HG03575 (cell line): ENCODE data around the gene MT1M.
A peak's percentile ranks its signal among the peaks of the same experiment; 100 is the strongest.
"Not testable (repeated sequence)": the region's sequence is repeated elsewhere in the genome, so short reads cannot be mapped to it uniquely, and the experiment has no call there.

Source experiments
- ATAC-seq: cut with Tn5 transposase; IDR thresholded peaks from one replicate; pipeline ENCODE4 v1.9.1; 2021; ENCODE audit not compliant: unreplicated experiment, insufficient number of reproducible peaks, low FRiP score; ENCODE audit errors: extremely low read depth

MT1M gene

DNA sequence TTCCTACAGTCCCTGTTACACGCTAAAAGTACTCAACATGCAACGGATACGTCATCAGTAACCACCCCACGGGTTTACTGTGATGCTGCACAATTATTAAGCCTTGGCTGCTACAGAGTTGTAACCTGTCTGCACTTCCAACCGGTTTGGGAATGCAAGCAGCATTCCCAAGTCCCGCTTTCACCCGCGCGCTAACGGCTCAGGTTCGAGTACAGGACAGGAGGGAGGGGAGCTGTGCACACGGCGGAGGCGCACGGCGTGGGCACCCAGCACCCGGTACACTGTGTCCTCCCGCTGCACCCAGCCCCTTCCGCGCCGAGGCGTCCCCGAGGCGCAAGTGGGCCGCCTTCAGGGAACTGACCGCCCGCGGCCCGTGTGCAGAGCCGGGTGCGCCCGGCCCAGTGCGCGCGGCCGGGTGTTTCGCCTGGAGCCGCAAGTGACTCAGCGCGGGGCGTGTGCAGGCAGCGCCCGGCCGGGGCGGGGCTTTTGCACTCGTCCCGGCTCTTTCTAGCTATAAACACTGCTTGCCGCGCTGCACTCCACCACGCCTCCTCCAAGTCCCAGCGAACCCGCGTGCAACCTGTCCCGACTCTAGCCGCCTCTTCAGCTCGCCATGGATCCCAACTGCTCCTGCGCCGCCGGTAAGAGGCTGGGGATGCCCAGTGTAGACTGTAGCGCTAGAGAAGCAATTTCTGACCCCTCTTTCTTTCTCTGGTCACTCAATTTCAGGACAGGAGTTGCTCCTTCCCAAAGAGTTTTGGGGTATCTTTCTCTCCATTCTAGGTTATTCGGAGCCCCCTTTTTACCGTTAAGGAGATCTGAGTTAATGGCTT, 24.2 kb upstream of the MT1M start, which contains the start of gene MT2A:
Gene MT2A (plus strand): TSS at position 542 of the 833 bp plus-strand sequence. CDS start 72 bp downstream, at position 614.
- peak; percentile 51 for ATAC-seq

- ATAC-seq: no peak
These were observed 23.5 kb upstream of the MT1M start for GRCh38 chr16:56608876-56609462.

- ATAC-seq: no peak
These were observed 23.0 kb upstream of the MT1M start for GRCh38 chr16:56609463-56609921.

DNA sequence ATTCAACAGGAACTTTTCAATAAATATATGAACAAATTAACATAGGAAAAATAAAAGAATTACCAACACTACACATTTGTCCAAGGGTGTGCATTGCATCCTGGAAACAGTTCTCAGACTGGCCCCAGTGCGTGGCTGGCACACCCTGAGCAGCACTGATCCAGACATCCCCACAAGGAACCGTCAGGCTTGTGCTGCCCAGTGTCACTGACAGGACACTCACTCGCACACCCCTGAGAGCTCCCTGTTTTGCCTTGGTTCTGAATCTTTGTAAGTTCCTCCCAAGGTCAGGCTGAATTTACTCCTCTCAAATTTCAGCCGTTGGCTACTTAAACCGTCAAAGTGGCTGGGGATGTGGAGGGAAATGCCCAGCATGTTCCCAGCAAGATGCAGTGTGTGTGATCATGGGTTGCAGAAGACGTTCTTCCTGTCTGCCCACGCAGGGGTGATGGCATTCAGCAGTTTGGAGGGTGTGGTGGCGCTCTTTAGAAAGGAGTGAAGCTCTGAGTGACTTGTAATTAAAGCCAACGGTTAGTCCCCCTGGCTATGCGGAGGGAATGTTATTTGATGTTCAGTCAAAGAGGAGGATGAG, 22.3 kb upstream of the MT1M start:
- ATAC-seq: no peak

DNA sequence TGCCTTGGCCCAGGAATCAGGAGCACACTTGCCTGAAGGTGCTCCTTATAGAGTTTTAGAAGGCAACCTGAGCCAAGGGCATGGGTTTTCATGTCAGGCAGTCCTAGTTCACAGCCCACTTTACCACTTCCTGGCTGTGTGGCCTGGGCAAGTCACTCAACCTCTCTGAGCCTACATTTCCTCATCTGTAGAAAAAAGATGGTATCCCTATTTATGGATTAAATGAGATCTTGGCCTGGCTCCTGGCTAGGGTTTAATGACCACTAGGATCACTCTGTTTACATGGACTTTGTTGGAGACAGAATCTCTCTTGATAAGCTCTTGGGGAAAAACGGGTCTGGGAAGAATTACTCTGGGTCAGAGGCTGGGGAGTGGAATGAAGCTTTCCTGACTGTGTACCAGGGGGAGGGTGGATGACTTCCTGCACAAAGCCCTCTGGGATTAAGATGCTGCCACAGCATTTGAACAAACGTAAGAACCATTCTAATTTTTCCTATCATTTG, 21.8 kb upstream of the MT1M start:
- ATAC-seq: no peak

GRCh38 chr16:56611281-56611833, 21.1 kb upstream of the MT1M start:
- no peak for ATAC-seq

DNA sequence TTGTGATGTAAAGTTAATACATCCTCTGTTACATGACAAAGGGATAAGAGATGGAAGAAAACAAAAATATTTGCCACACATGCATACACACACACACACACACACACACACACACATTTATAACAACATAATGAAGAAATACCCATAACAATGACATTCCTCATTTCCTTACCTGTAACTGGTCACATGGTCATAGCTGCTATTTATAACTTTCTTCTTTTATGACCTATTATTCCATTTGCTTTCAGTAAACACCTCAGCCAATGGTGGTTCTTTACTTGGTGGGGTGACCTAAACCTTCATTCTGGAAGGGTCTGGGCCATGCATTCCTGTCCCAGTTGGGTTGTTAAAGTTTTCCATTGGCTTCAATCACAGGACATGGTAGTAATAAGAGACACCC, 18.8 kb upstream of the MT1M start:
- ATAC-seq: no peak

DNA sequence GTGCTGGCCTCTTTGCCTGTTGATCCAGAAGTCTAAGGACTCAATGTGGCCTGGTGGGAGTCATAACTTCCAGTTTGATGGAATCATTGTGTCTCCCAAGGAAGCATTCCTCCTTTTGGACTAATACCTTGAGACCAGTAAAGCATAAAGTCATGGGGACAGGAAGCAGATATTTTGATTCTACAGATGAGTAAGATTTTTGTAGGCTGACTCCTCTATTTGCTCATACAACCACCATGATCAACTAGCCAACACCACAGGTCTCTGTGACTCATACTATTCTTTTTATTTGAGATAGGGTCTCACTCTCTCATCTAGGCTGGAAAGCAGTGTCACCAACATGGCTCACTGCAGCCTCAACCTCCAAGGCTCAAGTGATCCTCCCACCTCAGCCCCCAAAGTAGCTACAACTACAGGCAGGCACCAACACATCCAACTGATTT, 17.9 kb upstream of the MT1M start:
- no peak for ATAC-seq

DNA sequence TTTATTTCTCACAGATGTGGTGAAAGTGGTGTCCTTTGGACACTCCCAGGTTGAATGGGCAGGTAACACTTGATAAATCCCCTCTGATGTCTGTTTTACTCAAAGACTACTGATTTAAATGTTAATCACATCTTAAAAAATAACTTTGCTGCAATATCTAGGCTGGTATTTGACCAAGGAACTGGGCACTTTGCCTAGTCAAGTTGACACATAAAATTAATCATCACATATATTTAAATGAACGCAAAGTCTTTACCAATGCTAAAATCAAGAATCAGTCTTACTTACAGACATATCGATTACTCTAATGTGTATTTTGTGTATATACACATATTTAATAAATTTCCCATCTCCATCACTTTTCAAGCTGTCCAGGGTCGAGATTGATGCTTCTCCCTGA, 17.1 kb upstream of the MT1M start:
- ATAC-seq: no peak

- no peak for ATAC-seq
These were observed 15.7 kb upstream of the MT1M start for GRCh38 chr16:56616608-56617211.

GRCh38 chr16:56617212-56618085, 15.0 kb upstream of the MT1M start:
- ATAC-seq: no peak

GRCh38 chr16:56618138-56618537, 14.3 kb upstream of the MT1M start:
- ATAC-seq: no peak

DNA sequence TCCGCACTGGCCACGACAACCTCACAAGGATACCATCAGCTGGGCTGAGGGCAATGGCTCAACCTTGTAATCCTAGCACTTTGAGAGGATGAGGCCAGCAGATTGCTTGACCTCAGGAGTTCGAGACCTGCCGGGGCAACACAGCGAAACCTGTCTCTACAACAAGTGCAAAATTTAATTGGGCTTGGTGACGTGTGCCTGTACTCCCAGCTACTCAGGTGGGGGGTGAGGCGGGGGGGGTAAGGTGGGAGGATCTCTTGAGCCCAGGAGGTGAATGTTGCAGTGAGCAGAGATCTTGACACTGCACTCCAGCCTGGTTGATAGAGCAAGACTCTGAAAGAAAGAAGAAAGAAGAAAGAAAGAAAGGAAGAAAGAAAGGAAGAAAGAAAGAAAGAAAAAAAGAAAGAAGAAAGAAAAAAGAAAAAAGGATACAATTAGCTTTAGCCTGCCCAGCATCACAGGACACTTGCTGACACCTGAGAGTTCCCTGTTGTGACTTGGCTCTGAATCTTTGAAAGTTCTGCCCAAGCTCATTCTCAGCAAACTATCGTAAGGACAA, 12.0 kb upstream of the MT1M start:
- no peak for ATAC-seq

GRCh38 chr16:56621665-56622445, 10.6 kb upstream of the MT1M start:
- not testable (repeated sequence) for ATAC-seq

GRCh38 chr16:56623184-56623583, 9.3 kb upstream of the MT1M start:
- not testable (repeated sequence) for ATAC-seq

- ATAC-seq: no peak
These were observed 8.8 kb upstream of the MT1M start for GRCh38 chr16:56623637-56624036.
